K562 (cell line): ENCODE results near the gene SART1. TPM values are rescaled to one million over a fixed set of nuclear protein-coding genes. Genes with fewer than 3 reads are reported as not detected.

Experiments
- ATAC-seq: fragments of 200-7000 bp; cut with Tn5 transposase; 3 replicates; pipeline ENCODE4 v1.9.1; 2020; ENCODE audit warnings: moderate library complexity
- BruUV-seq: library from RNA; stranded (reverse); fragments of 400-500 nt; replicated peaks from 2 replicates; lab custom pipeline; 2021; lab: Mats Ljungman, UMichigan
- CTCF ChIA-PET: fragments of 300-600 bp; formaldehyde crosslinking; extraction: SDS; loops from one replicate; lab custom pipeline; 2021; ENCODE audit warnings: low intra/inter-chr PET ratio; lab: Yijun Ruan, JAX
- POLR2A ChIA-PET: fragments of 300-600, 350-650 bp; sonication (Branson Sonifier 250); formaldehyde crosslinking; extraction: SDS; loops from one replicate; lab custom pipeline; 2021; ENCODE audit warnings: antibody characterized with exemption, inconsistent platforms; lab: Yijun Ruan, JAX
- DNase-seq, 4 experiments: peaks; one replicate each; pipeline versions ENCODE4 v3.0.0 to v3.0.0-alpha.2; 2011 to 2018; ENCODE audit warnings: low spot score in 3 of 4, mixed read lengths in 3 of 4; ENCODE audit errors: extremely low read depth in 1 of 4
- FAIRE-seq: peaks from 2 replicates; lab custom pipeline; 2011; peaks lifted over from hg19 to GRCh38; lab: Jason Lieb, UNC
- H2AFZ ChIP-seq: 2 replicates; pipeline ENCODE4 v1.6.0; 2011; ENCODE audit warnings: low read depth, low read length, control low read depth, inconsistent platforms
- H3K27ac ChIP-seq: fragments of 200-600 bp; 3 replicates; pipeline ENCODE4 v1.8.0; 2011; ENCODE audit warnings: low read depth, mild to moderate bottlenecking, control low read depth, inconsistent platforms, low read length, moderate library complexity, mixed read lengths; ENCODE audit errors: extremely low read depth
- H3K27me3 ChIP-seq, 2 experiments: fragments of 300-600 bp in 1 of 2; 2 replicates in 1 of 2; 3 replicates in 1 of 2; pipeline versions ENCODE4 v1.6.0 to v1.8.0; 2011; ENCODE audit warnings: inconsistent platforms in 2 of 2, low read length in 2 of 2, mild to moderate bottlenecking in 1 of 2, mixed read lengths in 1 of 2, moderate library complexity in 1 of 2; ENCODE audit not compliant: control insufficient read depth in 2 of 2, insufficient read depth in 2 of 2
- H3K36me3 ChIP-seq: fragments of 300-600 bp; 3 replicates; pipeline ENCODE4 v1.8.0; 2011; ENCODE audit warnings: mild to moderate bottlenecking, low read length, inconsistent platforms; ENCODE audit not compliant: control insufficient read depth, insufficient read depth
- H3K4me1 ChIP-seq, 2 experiments: fragments of 200-600 bp in 1 of 2; replicated peaks in 1 of 2; 2 replicates in 1 of 2; 3 replicates in 1 of 2; pipeline versions ENCODE4 v1.5.1 to v1.8.0; 2011; ENCODE audit warnings: inconsistent platforms in 2 of 2, low read length in 2 of 2, mild to moderate bottlenecking in 1 of 2, mixed read lengths in 1 of 2, moderate library complexity in 1 of 2; ENCODE audit not compliant: control insufficient read depth in 2 of 2, insufficient read depth in 2 of 2
- H3K4me2 ChIP-seq: 2 replicates; pipeline ENCODE4 v1.6.1; 2011; ENCODE audit warnings: low read length, control low read depth, inconsistent platforms, mixed read lengths; ENCODE audit not compliant: insufficient read depth
- H3K4me3 ChIP-seq: fragments of 200-600 bp; sonication (generic), shearing (Covaris generic); 2 replicates; pipeline ENCODE4 v1.5.1; 2016; ENCODE audit warnings: control low read depth, inconsistent platforms
- H3K79me2 ChIP-seq: fragments of 200-600 bp; 3 replicates; pipeline ENCODE4 v1.8.0; 2011; ENCODE audit warnings: low read length, inconsistent platforms; ENCODE audit not compliant: control insufficient read depth, insufficient read depth
- H3K9ac ChIP-seq, 2 experiments: 2 replicates each; pipeline versions ENCODE4 v1.6.0 to v1.6.1; 2011; ENCODE audit warnings: low read depth in 2 of 2, low read length in 2 of 2, control low read depth in 1 of 2, inconsistent platforms in 1 of 2, mild to moderate bottlenecking in 1 of 2, mixed read lengths in 1 of 2; ENCODE audit not compliant: insufficient read depth in 1 of 2
- H3K9me1 ChIP-seq: one replicate; pipeline ENCODE4 v1.6.0; 2011; ENCODE audit warnings: inconsistent platforms, mild to moderate bottlenecking, low read length, moderate library complexity; ENCODE audit not compliant: control insufficient read depth, insufficient read depth
- H3K9me3 ChIP-seq: replicated peaks from 2 replicates; pipeline ENCODE4 v1.5.1; 2011; ENCODE audit warnings: low read depth, low read length, inconsistent platforms; ENCODE audit not compliant: control insufficient read depth, insufficient read depth
- H4K20me1 ChIP-seq: replicated peaks from 2 replicates; pipeline ENCODE4 v1.6.1; 2011; ENCODE audit warnings: low read length, inconsistent platforms, mixed read lengths; ENCODE audit not compliant: control insufficient read depth, insufficient read depth
- ARID1B ChIP-seq: fragments of 450-650 bp; IDR thresholded peaks from 2 replicates; pipeline ENCODE4 v1.6.1; 2016; ENCODE audit warnings: antibody characterized with exemption, mild to moderate bottlenecking, inconsistent platforms
- CC2D1A ChIP-seq: fragments of 450-650 bp; IDR thresholded peaks from 2 replicates; pipeline ENCODE4 v1.6.1; 2017; ENCODE audit warnings: mild to moderate bottlenecking
- CHD4 ChIP-seq: fragments of 200-600 bp; sonication (generic); IDR thresholded peaks from 3 replicates; pipeline ENCODE4 v1.6.1; 2012; ENCODE audit warnings: low read depth, mild to moderate bottlenecking, mixed read lengths, low read length, inconsistent platforms; ENCODE audit not compliant: insufficient read depth, insufficient replicate concordance, poor library complexity, severe bottlenecking
- EP300 ChIP-seq: IDR thresholded peaks from 2 replicates; pipeline ENCODE4 v1.6.1; 2012; ENCODE audit warnings: low read length, improper control_type of control experiment
- KLF6 ChIP-seq: fragments of 250-450 bp; sonication (Bioruptor Pico); IDR thresholded peaks from 2 replicates; pipeline ENCODE4 v1.4.0; 2020; ENCODE audit warnings: mild to moderate bottlenecking, moderate library complexity, borderline replicate concordance
- NELFE ChIP-seq: IDR thresholded peaks from 2 replicates; pipeline ENCODE4 v1.6.1; 2011; ENCODE audit warnings: mild to moderate bottlenecking; ENCODE audit not compliant: insufficient read depth, insufficient read length
- PHTF2 ChIP-seq: fragments of 250-450 bp; sonication (Bioruptor Pico); IDR thresholded peaks from 2 replicates; pipeline ENCODE4 v1.5.0; 2021; ENCODE audit warnings: mild to moderate bottlenecking
- TRIM24 ChIP-seq, 2 experiments: fragments of 450-650 bp; IDR thresholded peaks; 2 replicates each; pipeline ENCODE4 v1.6.1; 2016
- U2AF2 ChIP-seq: fragments of 200-400 bp; formaldehyde crosslinking; optimal IDR thresholded peaks from 2 replicates; pipeline ENCODE3; 2017; ENCODE audit warnings: low read depth, mild to moderate bottlenecking, low read length
- ZNF232 ChIP-seq: sonication (generic); formaldehyde crosslinking; IDR thresholded peaks from 2 replicates; pipeline ENCODE4 v1.8.0; 2022; ENCODE audit warnings: mild to moderate bottlenecking, missing genetic modification reagents
- WGBS: fragments of 100-300 bp; shearing (Covaris generic); methylation state at CpG from one replicate; pipeline ENCODE4 v1.1.6; 2016; ENCODE audit warnings: low coverage, mixed read lengths; ENCODE audit not compliant: insufficient coverage; ENCODE audit errors: missing lambda C conversion rate; 5-methylcytosine and 5-hydroxymethylcytosine counted together
- in situ Hi-C: fragments of 300-500 bp; cut with MboI; formaldehyde crosslinking; loops from 4 replicates; pipeline ENCODE4 v1.15.0; 2018; ENCODE audit warnings: inconsistent platforms, mixed read lengths
- intact Hi-C: fragments of 100-400 bp; cut with micrococcal nuclease; formaldehyde crosslinking; loops from 2 replicates; pipeline ENCODE4 v1.14.2; 2022
- polyA plus RNA-seq, 8 experiments: library from polyadenylated mRNA; depleted of rRNA in 4 of 8; stranded (reverse) in 5 of 8; unstranded in 3 of 8; fragments of >200 nt; fragmentation: Nextera tagmentation in 2 of 8; fragmentation: Illumina TruSeq in 1 of 8; extraction: Ambion mirVana in 2 of 8; extraction: Trizol in 1 of 8; gene quantifications; 2 replicates each; pipeline versions ENCODE4 v1.2.1 to v1.2.3, GENCODE V29; 2011 to 2014; ENCODE audit warnings: inconsistent platforms in 1 of 8, missing spikeins in 1 of 8
- total RNA-seq, 7 experiments: library from RNA; depleted of rRNA in 6 of 7; stranded (reverse); fragments of >200 nt in 6 of 7; fragmentation: Illumina TruSeq in 2 of 7; extraction: Trizol in 2 of 7; gene quantifications; 2 replicates each; pipeline versions ENCODE4 v1.2.1 to v1.2.3, GENCODE V29; 2011 to 2021; ENCODE audit warnings: low replicate concordance in 1 of 7

The SART1 gene
- total and polyA plus RNA-seq, 9 of the 15 experiments (the other 6 are each of a cell fraction or from before 2014, with no cell fraction given) = 4.8 to 84.1 (median 31.7) TPM

DNA sequence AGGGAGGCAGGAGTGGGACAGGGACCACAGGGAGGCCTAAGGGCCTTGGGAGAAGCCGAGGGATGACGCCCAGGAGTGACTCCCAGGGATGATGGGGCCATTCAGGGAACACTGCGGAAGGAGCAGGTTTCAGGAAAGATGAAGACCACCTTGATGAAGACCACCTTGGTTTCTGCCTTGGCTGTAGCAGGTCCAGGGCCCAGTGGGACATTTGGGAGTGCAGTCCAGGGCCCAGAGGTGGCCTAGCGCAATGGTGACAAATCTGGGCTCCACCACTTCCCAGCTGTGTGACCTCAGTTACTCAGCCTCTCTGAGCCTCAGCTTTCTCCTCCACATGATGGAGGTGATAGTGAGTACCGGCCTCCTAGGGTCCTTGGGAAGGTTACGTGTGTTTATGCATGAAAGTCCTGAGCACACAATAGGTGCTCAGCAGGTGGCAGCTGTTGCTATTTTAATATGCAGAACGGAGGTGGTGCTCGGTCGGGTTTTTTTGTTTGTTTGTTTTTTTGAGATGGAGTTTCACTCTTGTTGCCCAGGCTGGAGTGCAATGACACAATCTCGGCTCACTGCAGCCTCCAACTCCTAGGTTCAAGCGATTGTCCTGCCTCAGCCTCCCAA, 15.5 kb upstream of the SART1 start:
- H3K27ac ChIP-seq = no peak overlapping the region
- no peaks in the 10 kb centered on the region for H3K9me1 ChIP-seq
- no peaks in the 10 kb centered on the region for H3K79me2 ChIP-seq
- FAIRE-seq (no peak), DNase-seq (no peak), ATAC-seq (no peak)
- BruUV-seq = no TSS peak
- no peak overlapping the region for H3K4me3 ChIP-seq
- H2AFZ ChIP-seq = no peak overlapping the region
- in situ Hi-C loops (no loop called here), intact Hi-C loops (no loop called here)
- TF ChIP-seq PHTF2 (CRISPR knock-in tag) = no peak
- TF ChIP-seq CC2D1A = no peak
- no peak for TF ChIP-seq TRIM24 (IDR thresholded peaks at IDR 0.05)
- TF ChIP-seq KLF6 (CRISPR knock-in tag) = no peak
- TF ChIP-seq U2AF2 = no peak
- TF ChIP-seq ZNF232 (CRISPR knock-in tag) = no peak
- TF ChIP-seq CHD4 = no peak
- no peak for TF ChIP-seq NELFE
- TF ChIP-seq ARID1B = no peak
- no peak for TF ChIP-seq EP300
- ChIA-PET CTCF (interaction anchor here (0.6 kb wide), 1 partner anchor 30 kb away, joined by 3 read pairs; no protein-coding TSS in a partner anchor), POLR2A (interaction anchor here (0.7 to 1.4 kb wide), 8 partner anchors 9 to 649 kb away, joined by 3 to 6 read pairs (median 3); partner anchors contain the start of genes CATSPER1 and FOSL1)
- 0 out of 2 replicates have a peak, but pooled peaks cover 4% of the 10 kb centered on the region for H4K20me1 ChIP-seq
- 42% methylated on average over 11 of the region's 11 CpGs for WGBS
- peaks cover 10 to 30% of the 10 kb centered on the region in 2 experiments; a peak in 4 of 5 replicates for H3K4me1 ChIP-seq
- peaks cover 0 to 5% of the 10 kb centered on the region in 2 experiments; a peak in 1 of 5 replicates for H3K27me3 ChIP-seq
- H3K4me2 ChIP-seq = no peak overlapping the region
- peak overlapping the region in 1 of 2 experiments; percentile 58; a peak in 2 of 4 replicates for H3K9ac ChIP-seq
- no peaks in the 10 kb centered on the region for H3K9me3 ChIP-seq
- H3K36me3 ChIP-seq = no peaks in the 10 kb centered on the region
